ENCODE results near the gene SYT4.

- TF ChIP-seq CTCF (IDR thresholded peaks at IDR 0.05 in 8 of 11, conservative IDR thresholded peaks at IDR 0.05 in 3 of 11) (no peak), POLR2A (IDR thresholded peaks at IDR 0.05) (no peak), POLR2AphosphoS5 (IDR thresholded peaks at IDR 0.05) (no peak)
Observed at GRCh38 chr18:43222501-43222900, 54.8 kb downstream of the SYT4 start.

All from spleen (tissue), 7 donors.